A549 (cell line): ENCODE results near the gene GRIN3A.

Experiments
- CEBPB ChIP-seq, 2 experiments: fragments of >200 bp in 1 of 2; sonication (Bioruptor Twin) in 1 of 2; formaldehyde crosslinking in 1 of 2; IDR thresholded peaks; 2 replicates each; pipeline ENCODE4 v1.6.1; 2012 to 2016
- CTCF ChIP-seq: fragments of >200 bp; sonication (Bioruptor Twin); formaldehyde crosslinking; IDR thresholded peaks from 3 replicates; pipeline ENCODE4 v1.5.1; 2016
- E2F6 ChIP-seq: IDR thresholded peaks from 2 replicates; pipeline ENCODE4 v1.6.1; 2012; ENCODE audit warnings: low read depth, borderline replicate concordance
- ELK1 ChIP-seq: fragments of 150-350 bp; IDR thresholded peaks from 2 replicates; pipeline ENCODE4 v1.6.1; 2014; ENCODE audit warnings: low read depth, mild to moderate bottlenecking, low read length
- EP300 ChIP-seq, 2 experiments: fragments of >200 bp; sonication (Bioruptor Twin); formaldehyde crosslinking; IDR thresholded peaks; 2 replicates in 1 of 2; 3 replicates in 1 of 2; pipeline ENCODE4 v1.6.1; 2016 to 2017
- FOSL2 ChIP-seq, 2 experiments: fragments of 450-650 bp in 1 of 2; fragments of >200 bp in 1 of 2; sonication (Bioruptor Twin) in 1 of 2; formaldehyde crosslinking; IDR thresholded peaks; 2 replicates each; pipeline versions ENCODE4 v1.5.0 to v1.6.1; 2016 to 2020; ENCODE audit warnings: mild to moderate bottlenecking in 1 of 2, moderate library complexity in 1 of 2
- JUNB ChIP-seq: fragments of >200 bp; sonication (Bioruptor Twin); formaldehyde crosslinking; IDR thresholded peaks from 2 replicates; pipeline ENCODE4 v1.6.1; 2016
- NR3C1 ChIP-seq: fragments of >200 bp; sonication (Bioruptor Twin); formaldehyde crosslinking; IDR thresholded peaks from 3 replicates; pipeline ENCODE4 v1.6.1; 2017
- PHF8 ChIP-seq: fragments of 200-600 bp; sonication (generic); IDR thresholded peaks from 2 replicates; pipeline ENCODE4 v1.6.1; 2016; ENCODE audit warnings: low read depth, mild to moderate bottlenecking, antibody characterized with exemption, moderate library complexity, borderline replicate concordance
- POLR2A ChIP-seq: IDR thresholded peaks from 2 replicates; pipeline ENCODE4 v1.6.1; 2012; ENCODE audit warnings: mild to moderate bottlenecking, low read length
- RAD21 ChIP-seq, 2 experiments: fragments of >200 bp in 1 of 2; sonication (Bioruptor Twin) in 1 of 2; formaldehyde crosslinking in 1 of 2; IDR thresholded peaks in 1 of 2; conservative IDR thresholded peaks in 1 of 2; 2 replicates in 1 of 2; 3 replicates in 1 of 2; pipeline ENCODE4 v1.6.1; 2012 to 2018; ENCODE audit warnings: inconsistent platforms in 1 of 2
- TP53 ChIP-seq: fragments of 250-450 bp; sonication (Bioruptor Pico); IDR thresholded peaks from 2 replicates; pipeline ENCODE4 v1.5.0; 2021; ENCODE audit warnings: mild to moderate bottlenecking, moderate library complexity
- ZSCAN20 ChIP-seq: fragments of 250-450 bp; sonication (Bioruptor Pico); IDR thresholded peaks from 2 replicates; pipeline ENCODE4 v1.8.0; 2022; ENCODE audit warnings: mild to moderate bottlenecking, moderate library complexity

GRCh38 chr9:101689039-101689438, 49.4 kb downstream of the GRIN3A start:
- no peak for TF ChIP-seq PHF8
- no peak for TF ChIP-seq CTCF
- no peak for TF ChIP-seq ELK1
- no peak for TF ChIP-seq TP53 (CRISPR knock-in tag)
- TF ChIP-seq EP300 (IDR thresholded peaks at IDR 0.05), result no peak
- no peak for TF ChIP-seq RAD21 (conservative IDR thresholded peaks at IDR 0.05 in 1 of 2, IDR thresholded peaks at IDR 0.05 in 1 of 2)
- no peak for TF ChIP-seq E2F6
- TF ChIP-seq CEBPB (IDR thresholded peaks at IDR 0.05), result no peak
- TF ChIP-seq JUNB, result no peak
- TF ChIP-seq FOSL2 (IDR thresholded peaks at IDR 0.05), result no peak
- no peak for TF ChIP-seq FOSL2 (CRISPR knock-in tag; IDR thresholded peaks at IDR 0.05)
- no peak for TF ChIP-seq ZSCAN20 (CRISPR knock-in tag)
- no peak for TF ChIP-seq POLR2A
- no peak for TF ChIP-seq NR3C1
